Measurements from ENCODE around the gene TRABD.

GRCh38 chr22:50138041-50138440 lies 47.7 kb upstream of the TRABD start:
- TF ChIP-seq CTCF (IDR thresholded peaks at IDR 0.05; ENCODE audit: insufficient read depth, low read depth, low read length), result no peak
- no peak for TF ChIP-seq EZH2 (IDR thresholded peaks at IDR 0.05; ENCODE audit: insufficient read depth, low read length)
